Left lung (tissue), 14 donors: ENCODE data around the gene MRPL43. TPM values are rescaled to one million over a fixed set of nuclear protein-coding genes. Genes with fewer than 3 reads are reported as not detected.

Experiments used
- ATAC-seq: fragments of 200-7000 bp; cut with Tn5 transposase; one replicate; pipeline ENCODE4 v1.9.1; 2020; ENCODE audit warnings: moderate library complexity
- DNase-seq, 4 donors: peaks; one replicate each; pipeline ENCODE4 v3.0.0-alpha.2; 2013 to 2020
- H3K27ac ChIP-seq, 2 donors: fragments of 200-600 bp; sonication (generic) in 1 of 2; one replicate each; pipeline versions ENCODE4 v1.5.0 to v1.8.0; 2020 to 2021
- H3K27me3 ChIP-seq, 2 donors: fragments of 200-600 bp; sonication (generic) in 1 of 2; one replicate each; pipeline versions ENCODE4 v1.5.0 to v1.8.0; 2020 to 2021
- H3K36me3 ChIP-seq, 2 donors: fragments of 200-600 bp; sonication (generic) in 1 of 2; one replicate each; pipeline versions ENCODE4 v1.5.0 to v1.8.0; 2020 to 2021
- H3K4me1 ChIP-seq, 2 donors: fragments of 200-600 bp; one replicate each; pipeline ENCODE4 v1.8.0; 2021
- H3K4me3 ChIP-seq, 2 donors: fragments of 200-600 bp; sonication (generic) in 1 of 2; one replicate each; pipeline versions ENCODE4 v1.5.0 to v1.8.0; 2020 to 2021; ENCODE audit warnings: mild to moderate bottlenecking in 1 of 2
- H3K9me3 ChIP-seq, 2 donors: fragments of 200-600 bp; sonication (generic) in 1 of 2; one replicate each; pipeline versions ENCODE4 v1.5.0 to v1.8.0; 2020 to 2021
- intact Hi-C, 2 donors: fragments of 100-400 bp; cut with DNase I; formaldehyde crosslinking; loops; one replicate each; pipeline versions ENCODE4 v1.11.2 to v1.14.2; 2022
- long read RNA-seq, 12 donors: library from polyadenylated mRNA in 2 of 12; unstranded in 2 of 12; transcript quantifications; one replicate each; pipeline ENCODE4 v2.0.0 and lab custom pipeline, GENCODE V29; 2019 to 2026
- polyA plus RNA-seq, 6 donors: library from polyadenylated mRNA; unstranded; fragments of 120-200 nt; gene quantifications; one replicate each; pipeline ENCODE4 v1.2.1, GENCODE V29; 2013; ENCODE audit not compliant: insufficient read length in 6 of 6
- total RNA-seq, 2 donors: library from RNA; stranded (reverse); fragmentation: NEBNext Ultra II Directional; extraction: Animal tissue kit (Norgen Biotek cat#: 25700); gene quantifications; one replicate each; pipeline ENCODE4 v1.2.1, GENCODE V29; 2021
- TF ChIP-seq, protein P1 (sequence below), 2 donors: fragments of 200-600 bp; sonication (generic) in 1 of 2; IDR thresholded peaks; one replicate each; pipeline versions ENCODE4 v1.5.0 to v1.8.0; 2021; ENCODE audit warnings: antibody characterized with exemption in 2 of 2
- donor health status: DM: no; HTN: yes; CAD: no.
- donor health status: DM: no; HTN: no; CAD: no.

The MRPL43 gene
- total RNA-seq (10 to 100 TPM; 55.0 to 67.9 TPM), polyA plus RNA-seq (100 to 1,000 TPM in 1 of 6 donors, 10 to 100 TPM in 5; 75.7 to 103 (median 86.4) TPM)
- long read RNA-seq, donor 1, transcript MRPL43-203 (3 exons, 1,010 nt) = major isoform, 59 of 120 reads
- long read RNA-seq, donor 1, transcript MRPL43-206 (4 exons, 866 nt) = minor isoform, 5 of 120 reads
- long read RNA-seq, donor 1, transcript MRPL43-212 (2 exons, 810 nt) = minor isoform, 9 of 120 reads
- long read RNA-seq, donor 1, transcript MRPL43-213 (2 exons, 897 nt) = minor isoform, 6 of 120 reads
- long read RNA-seq, donor 1, partial matches to known transcripts = 29 of 120 reads
- long read RNA-seq, donor 1, other reads (novel, unspliced or antisense) = 6 of 120 reads
- long read RNA-seq, donor 2, transcript MRPL43-203 (3 exons, 1,010 nt) = major isoform, 38 of 45 reads
- long read RNA-seq, donor 2, partial matches to known transcripts = 0 of 45 reads
- long read RNA-seq, donor 2, other reads (novel, unspliced or antisense) = 0 of 45 reads
- long read RNA-seq, donor 3, transcript MRPL43-204 (6 exons, 894 nt) = minor isoform, 7 of 67 reads
- long read RNA-seq, donor 3, transcript MRPL43-201 (5 exons, 747 nt) = minor isoform, 13 of 67 reads
- long read RNA-seq, donor 3, transcript MRPL43-203 (3 exons, 1,010 nt) = major isoform, 29 of 67 reads
- long read RNA-seq, donor 3, partial matches to known transcripts = 7 of 67 reads
- long read RNA-seq, donor 3, other reads (novel, unspliced or antisense) = 0 of 67 reads
- long read RNA-seq, donor 4, transcript MRPL43-203 (3 exons, 1,010 nt) = major isoform, 55 of 98 reads
- long read RNA-seq, donor 4, transcript MRPL43-204 (6 exons, 894 nt) = minor isoform, 8 of 98 reads
- long read RNA-seq, donor 4, transcript MRPL43-201 (5 exons, 747 nt) = minor isoform, 19 of 98 reads
- long read RNA-seq, donor 4, partial matches to known transcripts = 1 of 98 reads
- long read RNA-seq, donor 4, other reads (novel, unspliced or antisense) = 3 of 98 reads
- long read RNA-seq, donor 5, transcript MRPL43-203 (3 exons, 1,010 nt) = major isoform, 60 of 73 reads
- long read RNA-seq, donor 5, transcript MRPL43-212 (2 exons, 810 nt) = minor isoform, 5 of 73 reads
- long read RNA-seq, donor 5, partial matches to known transcripts = 0 of 73 reads
- long read RNA-seq, donor 5, other reads (novel, unspliced or antisense) = 0 of 73 reads
- long read RNA-seq, donor 6, transcript MRPL43-203 (3 exons, 1,010 nt) = major isoform, 60 of 80 reads
- long read RNA-seq, donor 6, transcript MRPL43-212 (2 exons, 810 nt) = minor isoform, 6 of 80 reads
- long read RNA-seq, donor 6, partial matches to known transcripts = 0 of 80 reads
- long read RNA-seq, donor 6, other reads (novel, unspliced or antisense) = 0 of 80 reads
- long read RNA-seq, donor 7, transcript MRPL43-203 (3 exons, 1,010 nt) = major isoform, 19 of 55 reads
- long read RNA-seq, donor 7, transcript MRPL43-201 (5 exons, 747 nt) = major isoform, 19 of 55 reads
- long read RNA-seq, donor 7, partial matches to known transcripts = 8 of 55 reads
- long read RNA-seq, donor 7, other reads (novel, unspliced or antisense) = 0 of 55 reads
- long read RNA-seq, donor 8, transcript MRPL43-203 (3 exons, 1,010 nt) = minor isoform, 13 of 169 reads
- long read RNA-seq, donor 8, transcript MRPL43-201 (5 exons, 747 nt) = major isoform, 17 of 169 reads
- long read RNA-seq, donor 8, partial matches to known transcripts = 132 of 169 reads
- long read RNA-seq, donor 8, other reads (novel, unspliced or antisense) = 0 of 169 reads
- long read RNA-seq, donor 9, partial matches to known transcripts = 0 of 1 reads
- long read RNA-seq, donor 9, other reads (novel, unspliced or antisense) = 0 of 1 reads
- long read RNA-seq, donor 10, transcript MRPL43-201 (5 exons, 747 nt) = minor isoform, 10 of 109 reads
- long read RNA-seq, donor 10, transcript MRPL43-203 (3 exons, 1,010 nt) = major isoform, 63 of 109 reads
- long read RNA-seq, donor 10, transcript MRPL43-204 (6 exons, 894 nt) = minor isoform, 11 of 109 reads
- long read RNA-seq, donor 10, partial matches to known transcripts = 1 of 109 reads
- long read RNA-seq, donor 10, other reads (novel, unspliced or antisense) = 7 of 109 reads
- long read RNA-seq, donor 11, transcript MRPL43-203 (3 exons, 1,010 nt) = major isoform, 32 of 59 reads
- long read RNA-seq, donor 11, transcript MRPL43-213 (2 exons, 897 nt) = minor isoform, 5 of 59 reads
- long read RNA-seq, donor 11, transcript MRPL43-211 (2 exons, 903 nt) = minor isoform, 7 of 59 reads
- long read RNA-seq, donor 11, partial matches to known transcripts = 0 of 59 reads
- long read RNA-seq, donor 11, other reads (novel, unspliced or antisense) = 6 of 59 reads
- long read RNA-seq, donor 12, transcript MRPL43-203 (3 exons, 1,010 nt) = major isoform, 36 of 49 reads
- long read RNA-seq, donor 12, partial matches to known transcripts = 0 of 49 reads
- long read RNA-seq, donor 12, other reads (novel, unspliced or antisense) = 0 of 49 reads

DNA sequence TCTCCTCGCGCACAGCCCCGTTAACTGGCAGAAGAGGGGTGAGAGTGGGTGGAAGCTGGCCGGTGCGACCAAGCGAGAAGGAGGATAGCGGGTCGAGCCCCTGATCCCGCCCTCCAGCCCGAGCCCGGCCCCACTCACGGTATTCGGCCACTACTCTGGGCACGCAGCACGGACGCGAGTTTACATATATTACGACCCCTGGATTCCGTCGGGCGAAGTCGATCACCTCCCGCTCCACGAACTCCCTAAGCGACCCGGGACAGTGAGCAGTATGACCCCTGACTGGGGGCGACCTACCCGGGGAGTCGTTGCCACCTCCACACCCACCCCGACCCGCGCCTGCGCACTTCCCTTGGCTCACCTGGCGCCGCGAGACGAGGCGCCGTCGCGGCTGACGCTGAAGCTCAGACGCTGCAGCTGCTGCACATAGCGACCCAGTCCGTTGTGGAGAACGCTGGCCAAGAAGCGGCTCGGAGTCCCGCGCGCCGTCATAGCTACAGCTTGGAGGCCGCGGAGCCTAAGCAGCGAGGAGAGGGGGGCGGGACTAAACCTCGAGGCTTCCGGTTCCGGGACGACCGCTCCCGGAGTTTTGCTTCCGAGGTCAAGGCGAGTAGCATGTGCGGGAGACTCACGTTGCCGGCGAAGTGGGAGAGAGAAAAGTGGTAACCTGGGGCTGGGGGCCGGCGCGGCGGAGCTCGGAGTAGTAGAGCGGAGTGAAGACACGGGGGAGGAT is at the start of gene MRPL43, which contains the start of gene TWNK:
MRPL43 (minus strand) TSS at position 546 of the 733 bp plus-strand sequence; CDS start at position 492, 54 bp downstream.
TWNK (plus strand) TSS at position 592 of the 733 bp plus-strand sequence. CDS start 668 bp downstream, outside the sequence.
- H3K4me3 ChIP-seq = peak within 1 kb of the TSS; percentile 73 to 92
- peak; percentile 81 to 94 (median 84) for DNase-seq
- TF ChIP-seq, protein P1, sequence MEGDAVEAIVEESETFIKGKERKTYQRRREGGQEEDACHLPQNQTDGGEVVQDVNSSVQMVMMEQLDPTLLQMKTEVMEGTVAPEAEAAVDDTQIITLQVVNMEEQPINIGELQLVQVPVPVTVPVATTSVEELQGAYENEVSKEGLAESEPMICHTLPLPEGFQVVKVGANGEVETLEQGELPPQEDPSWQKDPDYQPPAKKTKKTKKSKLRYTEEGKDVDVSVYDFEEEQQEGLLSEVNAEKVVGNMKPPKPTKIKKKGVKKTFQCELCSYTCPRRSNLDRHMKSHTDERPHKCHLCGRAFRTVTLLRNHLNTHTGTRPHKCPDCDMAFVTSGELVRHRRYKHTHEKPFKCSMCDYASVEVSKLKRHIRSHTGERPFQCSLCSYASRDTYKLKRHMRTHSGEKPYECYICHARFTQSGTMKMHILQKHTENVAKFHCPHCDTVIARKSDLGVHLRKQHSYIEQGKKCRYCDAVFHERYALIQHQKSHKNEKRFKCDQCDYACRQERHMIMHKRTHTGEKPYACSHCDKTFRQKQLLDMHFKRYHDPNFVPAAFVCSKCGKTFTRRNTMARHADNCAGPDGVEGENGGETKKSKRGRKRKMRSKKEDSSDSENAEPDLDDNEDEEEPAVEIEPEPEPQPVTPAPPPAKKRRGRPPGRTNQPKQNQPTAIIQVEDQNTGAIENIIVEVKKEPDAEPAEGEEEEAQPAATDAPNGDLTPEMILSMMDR (IDR thresholded peaks at IDR 0.05) = no peak
- H3K27me3 ChIP-seq = no peaks in the 10 kb centered on the region
- peaks cover 14 to 33% of the 10 kb centered on the region in 2 donors for H3K4me1 ChIP-seq
- H3K27ac ChIP-seq = peak within 1 kb of the TSS; percentile 34 to 79
- peaks cover 0 to 47% of the 10 kb centered on the region in 2 donors for H3K36me3 ChIP-seq
- peak; percentile 96 for ATAC-seq
- H3K9me3 ChIP-seq = no peaks in the 10 kb centered on the region
- intact Hi-C loops = no loop called here

DNA sequence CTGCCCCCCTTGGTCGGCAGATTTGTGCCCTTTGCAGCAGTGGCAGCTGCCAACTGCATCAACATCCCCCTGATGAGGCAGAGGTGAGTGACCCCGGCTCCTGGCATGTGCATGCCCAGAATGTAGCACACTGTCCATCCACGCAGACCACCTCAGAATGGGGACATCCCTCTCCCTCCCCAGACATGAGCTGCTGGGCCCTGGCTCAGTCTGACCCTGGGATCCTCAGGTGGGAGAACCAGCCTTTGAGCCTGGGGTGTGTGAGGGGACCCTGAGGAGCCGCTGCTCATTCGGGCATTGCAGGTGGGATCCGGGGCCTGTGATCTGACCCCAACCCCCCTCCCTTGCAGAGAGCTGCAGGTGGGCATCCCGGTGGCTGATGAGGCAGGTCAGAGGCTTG is 49.4 kb upstream of the MRPL43 start:
- Histone ChIP-seq H3K27ac (no peak overlapping the region), H3K4me1 (peaks cover 6 to 28% of the 10 kb centered on the region in 2 donors), H3K27me3 (no peaks in the 10 kb centered on the region), H3K9me3 (no peaks in the 10 kb centered on the region), H3K36me3 (peaks cover 0 to 59% of the 10 kb centered on the region in 2 donors), H3K4me3 (no peak overlapping the region)
- DNase-seq (no peak), ATAC-seq (no peak)
- TF ChIP-seq, protein P1 (IDR thresholded peaks at IDR 0.05) = no peak
- intact Hi-C loops = no loop called here

DNA sequence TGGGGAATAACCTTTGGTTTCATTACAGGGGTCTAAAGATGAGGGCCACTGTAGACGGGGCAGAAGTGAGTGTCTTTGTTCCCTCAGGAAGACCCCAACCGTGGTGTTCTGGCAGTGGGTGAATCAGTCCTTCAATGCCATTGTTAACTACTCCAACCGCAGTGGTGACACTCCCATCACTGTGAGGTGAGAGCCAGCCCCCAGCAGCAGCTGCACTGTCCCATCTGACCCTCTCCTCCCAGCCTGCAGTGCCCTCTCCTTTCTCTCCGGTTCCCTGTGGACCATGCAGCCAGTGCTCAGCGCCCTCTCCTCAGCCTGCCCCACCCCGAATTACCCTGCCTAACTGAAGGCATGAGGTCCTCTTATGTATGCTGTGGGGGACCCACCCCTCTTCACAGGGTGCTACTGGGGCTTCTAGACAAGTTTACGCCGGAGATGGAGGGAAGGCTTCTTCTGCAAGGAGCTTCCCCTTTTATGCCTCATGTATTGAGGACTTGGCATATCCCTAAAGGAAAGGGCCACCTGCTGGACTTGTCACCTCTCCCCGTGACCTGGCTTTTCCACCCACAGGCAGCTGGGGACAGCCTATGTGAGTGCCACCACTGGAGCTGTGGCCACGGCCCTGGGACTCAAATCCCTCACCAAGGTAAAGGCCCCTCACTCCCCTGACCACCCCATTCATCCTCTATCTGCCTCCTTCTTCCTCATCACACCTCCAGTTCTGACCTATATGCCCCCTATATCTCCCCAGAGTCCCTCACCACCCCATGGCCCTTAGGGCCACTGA is 48.8 kb upstream of the MRPL43 start:
- no peaks in the 10 kb centered on the region for H3K9me3 ChIP-seq
- ATAC-seq = no peak
- intact Hi-C loops = no loop called here
- H3K27me3 ChIP-seq = no peaks in the 10 kb centered on the region
- peaks cover 0 to 59% of the 10 kb centered on the region in 2 donors for H3K36me3 ChIP-seq
- H3K27ac ChIP-seq = no peak overlapping the region
- TF ChIP-seq, protein P1 (IDR thresholded peaks at IDR 0.05) = no peak
- peaks cover 6 to 22% of the 10 kb centered on the region in 2 donors for H3K4me1 ChIP-seq
- DNase-seq = no peak
- H3K4me3 ChIP-seq = no peak overlapping the region
